ENCODE data around the gene STRN3. TPM values are rescaled to one million over a fixed set of nuclear protein-coding genes. Genes with fewer than 3 reads are reported as not detected.
"Not testable (repeated sequence)": the region's sequence is repeated elsewhere in the genome, so short reads cannot be mapped to it uniquely, and the experiment has no call there.

STRN3 gene
- total RNA-seq, 4 donors from 2014 or later: 28.3 to 48.8 (median 38.1) TPM

GRCh38 chr14:30983858-30984257, 42.3 kb downstream of the STRN3 start:
- 86 to 91% methylated on average over 2 of the region's 2 CpGs for WGBS, 2 donors
- H3K4me3 ChIP-seq (ENCODE audit: low read depth, poor library complexity, severe bottlenecking): no peak overlapping the region
- DNase-seq (ENCODE audit: low spot score in 2 of 2): no peak
- intact Hi-C loops (cut with DNase I; ENCODE audit: low total_unique reads): no loop called here
- no peak for TF ChIP-seq POLR2A (IDR thresholded peaks at IDR 0.05)
- no peak for TF ChIP-seq CTCF (IDR thresholded peaks at IDR 0.05)

- intact Hi-C loops (cut with DNase I; ENCODE audit: low total_unique reads): no loop called here
- WGBS, 2 donors: 85 to 92% methylated on average over 7 of the region's 7 CpGs
- no peak overlapping the region for H3K4me3 ChIP-seq (ENCODE audit: low read depth, poor library complexity, severe bottlenecking)
- no peak for DNase-seq (ENCODE audit: low spot score in 2 of 2)
- no peak for TF ChIP-seq CTCF (IDR thresholded peaks at IDR 0.05)
- no peak for TF ChIP-seq POLR2A (IDR thresholded peaks at IDR 0.05)
Measured at GRCh38 chr14:30982533-30982932, 43.6 kb downstream of the STRN3 start.

- H3K4me3 ChIP-seq (ENCODE audit: low read depth, poor library complexity, severe bottlenecking): no peak overlapping the region
- TF ChIP-seq CTCF (IDR thresholded peaks at IDR 0.05): no peak
- TF ChIP-seq POLR2A (IDR thresholded peaks at IDR 0.05): no peak
- 84 to 86% methylated on average over 3 of the region's 3 CpGs for WGBS, 2 donors
- DNase-seq (ENCODE audit: low spot score in 2 of 2): no peak
- intact Hi-C loops (cut with DNase I; ENCODE audit: low total_unique reads): no loop called here
Measured at GRCh38 chr14:30980980-30981379, 45.2 kb downstream of the STRN3 start.

- intact Hi-C loops (cut with DNase I; ENCODE audit: low total_unique reads): not testable (repeated sequence)
- 71 to 74% methylated on average over 13 of the region's 13 CpGs for WGBS, 2 donors
- peak in 1 of 2 donors; percentile 47 for DNase-seq (ENCODE audit: low spot score in 2 of 2)
Measured at GRCh38 chr14:30980106-30980704, 46.0 kb downstream of the STRN3 start.

GRCh38 chr14:30977752-30978151, 48.4 kb downstream of the STRN3 start:
- 70 to 94% methylated on average over 2 of the region's 2 CpGs for WGBS, 2 donors

More at GRCh38 chr14:30980106-30980704, 46.0 kb downstream of the STRN3 start:
- not testable (repeated sequence) for H3K4me3 ChIP-seq (ENCODE audit: low read depth, poor library complexity, severe bottlenecking)

GRCh38 chr14:30974628-30975027, 51.6 kb downstream of the STRN3 start:
- intact Hi-C loops (cut with DNase I; ENCODE audit: low total_unique reads): no loop called here
- 82 to 91% methylated on average over 4 of the region's 4 CpGs for WGBS, 2 donors

More at GRCh38 chr14:30977752-30978151, 48.4 kb downstream of the STRN3 start:
- H3K4me3 ChIP-seq (ENCODE audit: low read depth, poor library complexity, severe bottlenecking): no peak overlapping the region
- intact Hi-C loops (cut with DNase I; ENCODE audit: low total_unique reads): no loop called here
- no peak for DNase-seq (ENCODE audit: low spot score in 2 of 2)
- TF ChIP-seq CTCF (IDR thresholded peaks at IDR 0.05) (no peak), POLR2A (IDR thresholded peaks at IDR 0.05) (no peak)

More at GRCh38 chr14:30974628-30975027, 51.6 kb downstream of the STRN3 start:
- TF ChIP-seq POLR2A (IDR thresholded peaks at IDR 0.05) (no peak), CTCF (IDR thresholded peaks at IDR 0.05) (no peak)
- H3K4me3 ChIP-seq (ENCODE audit: low read depth, poor library complexity, severe bottlenecking): no peak overlapping the region
- no peak for DNase-seq (ENCODE audit: low spot score in 2 of 2)
